Glutamatergic neuron (in vitro differentiated cells): ENCODE measurements around the gene FANK1. TPM values are rescaled to one million over a fixed set of nuclear protein-coding genes. Genes with fewer than 3 reads are reported as not detected.

Source experiments
- DNase-seq: peaks from one replicate; pipeline ENCODE4 v3.0.0; 2022
- H3K27ac Mint-ChIP-seq: one replicate; pipeline ENCODE4 v1.8.0; 2020; ENCODE audit warnings: mild to moderate bottlenecking, mixed read lengths, inconsistent platforms; ENCODE audit not compliant: unreplicated experiment
- H3K27me3 Mint-ChIP-seq: one replicate; pipeline ENCODE4 v1.8.0; 2020; ENCODE audit warnings: mild to moderate bottlenecking, moderate library complexity, mixed read lengths, inconsistent platforms; ENCODE audit not compliant: unreplicated experiment
- H3K36me3 Mint-ChIP-seq: one replicate; pipeline ENCODE4 v1.8.0; 2020; ENCODE audit warnings: mild to moderate bottlenecking, mixed read lengths, inconsistent platforms; ENCODE audit not compliant: unreplicated experiment
- H3K4me1 Mint-ChIP-seq: one replicate; pipeline ENCODE4 v1.8.0; 2020; ENCODE audit warnings: mild to moderate bottlenecking, low read depth, mixed read lengths, inconsistent platforms; ENCODE audit not compliant: unreplicated experiment
- H3K4me3 Mint-ChIP-seq: one replicate; pipeline ENCODE4 v1.8.0; 2020; ENCODE audit warnings: mild to moderate bottlenecking, mixed read lengths, inconsistent platforms; ENCODE audit not compliant: unreplicated experiment
- H3K9me3 Mint-ChIP-seq: one replicate; pipeline ENCODE4 v1.8.0; 2020; ENCODE audit warnings: mild to moderate bottlenecking, moderate library complexity, mixed read lengths, inconsistent platforms; ENCODE audit not compliant: unreplicated experiment
- total RNA-seq: library from RNA; stranded (reverse); fragmentation: NEBNext Ultra II Directional; extraction: Animal tissue kit (Norgen Biotek cat#: 25700); gene quantifications from one replicate; pipeline ENCODE4 v1.2.1, GENCODE V29; 2021; ENCODE audit not compliant: unreplicated experiment
- TF ChIP-seq, protein P1 (sequence below): fragments of 200-600 bp; sonication (generic); IDR thresholded peaks from one replicate; pipeline ENCODE4 v1.5.0; 2021; ENCODE audit not compliant: partially characterized antibody, unreplicated experiment

The FANK1 gene
- total RNA-seq, 1 donor from 2014 or later, result 0.59 TPM

DNA sequence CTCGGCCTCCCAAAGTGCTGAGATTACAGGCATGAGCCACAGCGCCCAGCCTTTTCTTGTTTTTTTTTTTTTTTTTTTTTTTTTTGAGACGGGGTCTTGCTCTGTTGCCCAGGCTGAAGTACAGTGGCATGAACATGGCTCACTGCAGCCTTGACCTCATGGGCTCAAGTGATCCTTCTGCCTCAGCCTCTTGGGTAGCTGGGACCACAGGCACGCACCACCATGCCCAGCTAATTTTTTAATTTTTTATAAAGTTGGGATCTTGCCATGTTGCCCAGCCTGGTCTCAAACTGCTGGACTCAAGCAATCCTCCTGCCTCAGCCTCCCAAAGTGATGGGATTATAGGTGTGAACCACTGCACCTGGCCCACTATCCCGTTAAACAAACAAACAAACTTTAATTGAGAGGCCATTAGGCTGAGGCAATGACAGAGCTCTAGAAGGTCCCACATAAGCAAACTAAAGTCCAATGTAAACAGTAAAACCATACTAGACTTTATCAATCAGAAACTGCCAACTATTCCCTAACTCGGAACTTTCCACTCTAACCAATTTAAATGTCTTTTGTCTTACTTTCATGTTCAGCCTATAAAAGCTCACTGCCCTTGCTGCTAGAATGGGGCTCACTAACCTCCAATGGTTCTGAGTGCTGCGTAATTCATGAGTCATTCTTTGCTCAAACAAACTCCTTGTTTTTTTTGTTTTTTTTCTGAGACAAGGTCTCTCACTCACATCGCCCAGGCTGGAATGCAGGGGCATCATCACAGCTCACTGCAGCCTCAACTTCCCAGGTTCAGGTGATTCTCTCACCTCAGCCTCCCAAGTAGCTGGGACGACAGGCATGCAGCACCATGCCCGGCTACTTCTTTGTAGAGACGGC lies 17.2 kb upstream of the FANK1 start:
- H3K36me3 Mint-ChIP-seq, result peaks cover 18% of the 10 kb centered on the region
- no peak overlapping the region for H3K4me3 Mint-ChIP-seq
- TF ChIP-seq, protein P1, sequence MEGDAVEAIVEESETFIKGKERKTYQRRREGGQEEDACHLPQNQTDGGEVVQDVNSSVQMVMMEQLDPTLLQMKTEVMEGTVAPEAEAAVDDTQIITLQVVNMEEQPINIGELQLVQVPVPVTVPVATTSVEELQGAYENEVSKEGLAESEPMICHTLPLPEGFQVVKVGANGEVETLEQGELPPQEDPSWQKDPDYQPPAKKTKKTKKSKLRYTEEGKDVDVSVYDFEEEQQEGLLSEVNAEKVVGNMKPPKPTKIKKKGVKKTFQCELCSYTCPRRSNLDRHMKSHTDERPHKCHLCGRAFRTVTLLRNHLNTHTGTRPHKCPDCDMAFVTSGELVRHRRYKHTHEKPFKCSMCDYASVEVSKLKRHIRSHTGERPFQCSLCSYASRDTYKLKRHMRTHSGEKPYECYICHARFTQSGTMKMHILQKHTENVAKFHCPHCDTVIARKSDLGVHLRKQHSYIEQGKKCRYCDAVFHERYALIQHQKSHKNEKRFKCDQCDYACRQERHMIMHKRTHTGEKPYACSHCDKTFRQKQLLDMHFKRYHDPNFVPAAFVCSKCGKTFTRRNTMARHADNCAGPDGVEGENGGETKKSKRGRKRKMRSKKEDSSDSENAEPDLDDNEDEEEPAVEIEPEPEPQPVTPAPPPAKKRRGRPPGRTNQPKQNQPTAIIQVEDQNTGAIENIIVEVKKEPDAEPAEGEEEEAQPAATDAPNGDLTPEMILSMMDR, result no peak
- peaks cover 2% of the 10 kb centered on the region for H3K27me3 Mint-ChIP-seq
- no peak overlapping the region for H3K27ac Mint-ChIP-seq
- DNase-seq, result no peak
- no peaks in the 10 kb centered on the region for H3K9me3 Mint-ChIP-seq
- H3K4me1 Mint-ChIP-seq, result no peaks in the 10 kb centered on the region

DNA sequence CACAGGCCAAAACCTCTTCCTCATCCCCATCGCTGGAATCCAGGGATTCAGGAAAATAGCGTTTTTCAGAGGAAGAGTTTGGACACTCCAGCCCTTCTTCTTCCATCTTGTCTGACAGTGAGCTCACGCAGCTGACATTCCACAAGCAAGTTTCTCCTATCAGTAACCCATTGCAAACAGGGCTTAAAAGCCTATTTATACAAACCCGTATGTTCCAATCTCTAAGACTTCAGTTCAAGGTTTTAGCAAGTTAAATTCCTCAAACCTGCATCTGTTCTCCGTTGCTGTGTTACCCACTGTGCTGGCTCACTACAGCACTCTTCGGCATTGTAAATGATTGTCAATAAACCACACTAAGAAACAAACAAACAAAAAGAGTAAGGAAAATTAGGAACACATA lies 15.6 kb upstream of the FANK1 start:
- H3K4me3 Mint-ChIP-seq, result no peak overlapping the region
- H3K36me3 Mint-ChIP-seq, result peaks cover 8% of the 10 kb centered on the region
- no peak overlapping the region for H3K27ac Mint-ChIP-seq
- H3K9me3 Mint-ChIP-seq, result no peaks in the 10 kb centered on the region
- H3K27me3 Mint-ChIP-seq, result peaks cover 2% of the 10 kb centered on the region
- no peak for DNase-seq
- TF ChIP-seq, protein P1, result no peak
- H3K4me1 Mint-ChIP-seq, result no peaks in the 10 kb centered on the region

DNA sequence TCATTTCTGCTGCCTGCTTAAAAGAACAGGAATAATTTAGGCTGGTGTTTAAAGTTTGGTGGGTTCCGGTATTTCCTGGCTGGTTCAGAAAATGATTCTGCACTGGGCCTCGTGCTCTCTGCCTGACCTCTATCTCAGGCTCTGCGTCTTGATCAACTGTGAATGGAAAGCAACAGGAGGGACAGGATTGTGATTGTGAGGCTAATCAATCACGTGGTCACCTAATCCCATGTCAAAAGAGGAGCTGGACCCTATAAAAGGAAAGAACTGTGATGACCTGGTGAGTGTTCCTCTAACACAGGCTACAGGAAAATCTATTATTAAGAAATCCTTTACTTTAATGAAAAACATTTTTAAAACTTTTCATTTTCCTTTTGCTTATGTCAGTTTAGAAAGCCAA lies 15.2 kb upstream of the FANK1 start, which contains the start of gene DHX32:
Gene DHX32 (minus strand): TSS at position 101 of the 400 bp plus-strand sequence. CDS start 468 bp downstream, outside the sequence.
- Mint-ChIP-seq H3K4me1 (no peaks in the 10 kb centered on the region), H3K36me3 (peaks cover 4% of the 10 kb centered on the region), H3K27me3 (peaks cover 2% of the 10 kb centered on the region), H3K9me3 (no peaks in the 10 kb centered on the region), H3K4me3 (no peak within 1 kb of the TSS), H3K27ac (no peak within 1 kb of the TSS)
- TF ChIP-seq, protein P1, result no peak
- DNase-seq, result no peak

DNA sequence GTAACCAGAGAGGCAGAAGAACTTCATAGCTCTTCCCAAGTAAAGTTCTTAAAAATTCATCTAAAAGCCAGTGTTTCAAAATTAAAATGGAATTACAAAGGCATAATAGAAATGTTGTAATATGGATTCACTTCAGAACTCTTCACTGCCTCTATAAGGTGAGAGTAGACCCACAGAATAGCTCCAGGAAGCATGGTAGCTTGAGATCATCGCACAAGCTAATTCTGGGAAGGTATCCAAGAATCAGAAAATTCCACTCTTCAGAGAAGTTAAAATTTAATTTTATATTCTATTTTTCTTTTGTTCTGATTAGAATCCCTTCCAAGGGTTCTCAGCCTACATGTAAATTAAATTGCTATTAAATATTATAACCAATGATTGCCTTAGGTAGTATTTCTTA lies 13.8 kb upstream of the FANK1 start:
- no peaks in the 10 kb centered on the region for H3K36me3 Mint-ChIP-seq
- no peak for DNase-seq
- H3K4me1 Mint-ChIP-seq, result no peaks in the 10 kb centered on the region
- no peak overlapping the region for H3K27ac Mint-ChIP-seq
- no peaks in the 10 kb centered on the region for H3K9me3 Mint-ChIP-seq
- H3K27me3 Mint-ChIP-seq, result peaks cover 2% of the 10 kb centered on the region
- TF ChIP-seq, protein P1, result no peak
- H3K4me3 Mint-ChIP-seq, result no peak overlapping the region

DNA sequence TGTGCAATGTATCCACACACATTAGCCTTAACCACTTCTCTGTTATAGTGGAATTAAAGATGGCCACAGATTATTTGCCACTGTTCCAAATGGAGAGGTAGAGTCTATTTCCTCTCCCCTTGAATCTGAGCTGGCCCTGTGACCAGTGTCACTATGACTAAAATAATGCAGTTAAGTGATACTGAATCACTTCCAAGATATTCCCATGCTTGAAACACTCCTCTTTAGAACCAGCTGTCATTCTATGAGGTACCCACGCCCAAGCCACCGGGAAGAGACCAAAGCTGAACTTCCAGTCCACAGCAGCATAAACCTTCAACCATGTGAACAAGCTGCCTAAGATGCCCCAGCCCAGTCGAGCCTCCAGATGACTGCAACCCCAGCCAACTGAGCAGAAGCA lies 13.2 kb upstream of the FANK1 start:
- Mint-ChIP-seq H3K36me3 (no peaks in the 10 kb centered on the region), H3K4me1 (no peaks in the 10 kb centered on the region), H3K27me3 (peaks cover 2% of the 10 kb centered on the region), H3K27ac (no peak overlapping the region), H3K9me3 (no peaks in the 10 kb centered on the region), H3K4me3 (no peak overlapping the region)
- TF ChIP-seq, protein P1, result no peak
- no peak for DNase-seq
